SHP77 treated with DMSO at 0.1 percent for 48 hours (cell line): ENCODE results near the gene ASB15.
"Not testable (repeated sequence)": the region's sequence is repeated elsewhere in the genome, so short reads cannot be mapped to it uniquely, and the experiment has no call there.

Experiments
- DNase-seq: peaks from one replicate; lab custom pipeline; 2025; lab: John Stamatoyannopoulos, UW

The ASB15 gene

DNA sequence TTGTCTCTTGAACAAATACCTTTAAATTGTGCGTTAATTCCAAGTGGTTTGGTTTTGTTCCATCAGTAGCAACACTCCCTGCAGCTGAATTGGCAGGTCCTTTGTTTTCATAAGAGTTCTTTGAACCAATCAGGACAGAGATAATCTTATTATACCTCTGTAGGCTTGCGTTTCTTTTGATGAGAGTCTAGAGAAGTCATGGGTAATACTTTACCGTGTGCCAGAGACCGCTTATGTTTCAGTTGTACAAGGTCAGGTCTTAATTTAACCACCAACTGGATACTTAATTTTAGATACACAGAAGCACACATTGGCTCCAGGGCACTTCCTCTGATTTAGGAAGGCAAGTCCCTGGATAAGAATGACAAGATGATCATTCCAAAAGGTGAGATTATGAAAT lies at the start of gene ASB15:
Gene ASB15 (plus strand): TSS at position 292 of the 400 bp plus-strand sequence. CDS start 12,682 bp downstream, outside the sequence.
- peak; percentile 95 for DNase-seq

DNA sequence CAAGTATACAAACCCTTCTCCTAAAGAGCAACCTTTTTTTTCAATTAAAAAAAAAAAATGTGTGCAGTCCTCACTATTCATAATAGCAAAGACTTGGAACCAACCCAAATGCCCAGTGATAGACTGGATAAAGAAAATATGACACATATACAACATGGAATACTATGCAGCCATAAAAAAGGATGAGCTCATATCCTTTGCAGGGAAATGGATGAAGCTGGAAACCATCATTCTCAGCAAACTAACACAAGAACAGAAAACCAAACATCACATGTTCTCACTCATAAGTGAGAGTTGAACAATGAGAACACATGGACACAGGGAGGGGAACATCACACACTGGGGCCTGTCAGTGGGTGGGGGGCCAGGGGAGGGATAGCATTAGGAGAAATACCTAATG lies 49.5 kb upstream of the ASB15 start:
- DNase-seq = not testable (repeated sequence)

DNA sequence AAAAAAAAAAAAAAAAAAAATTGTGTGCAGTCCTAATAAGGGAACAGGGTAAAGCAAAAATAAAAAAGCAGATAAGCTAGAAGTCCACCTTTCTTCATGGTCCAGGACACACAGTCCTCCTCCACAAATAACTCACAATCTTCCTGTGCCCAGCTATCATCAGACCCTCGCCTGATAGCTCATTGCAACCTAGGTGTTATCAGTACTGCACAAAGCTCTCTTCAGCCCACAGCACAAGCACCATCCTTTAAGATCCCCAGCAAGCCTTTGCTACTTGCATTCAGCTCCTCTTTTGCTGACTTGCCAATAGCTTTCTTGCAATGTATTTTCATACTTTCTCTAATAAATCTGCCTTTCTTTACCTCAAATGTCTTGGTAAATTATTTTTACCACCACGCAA lies 49.0 kb upstream of the ASB15 start:
- DNase-seq = no peak

DNA sequence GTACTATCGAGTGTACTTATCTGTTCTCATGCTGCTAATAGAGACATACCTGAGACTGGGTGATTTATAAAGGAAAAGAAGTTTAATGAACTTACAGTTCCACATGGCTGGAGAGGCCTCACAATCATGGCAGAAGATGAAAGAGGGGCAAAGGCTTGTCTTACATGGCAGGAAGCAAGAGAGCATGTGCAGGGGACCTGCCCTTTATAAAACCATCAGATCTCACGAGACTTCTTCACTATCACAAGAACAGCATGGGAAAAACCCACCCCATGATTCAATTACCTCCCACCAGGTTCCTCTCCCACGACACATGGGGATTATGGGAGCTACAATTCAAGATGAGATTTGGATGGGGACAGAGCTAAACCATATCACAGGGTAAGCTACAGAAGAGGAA lies 48.5 kb upstream of the ASB15 start:
- DNase-seq = no peak

DNA sequence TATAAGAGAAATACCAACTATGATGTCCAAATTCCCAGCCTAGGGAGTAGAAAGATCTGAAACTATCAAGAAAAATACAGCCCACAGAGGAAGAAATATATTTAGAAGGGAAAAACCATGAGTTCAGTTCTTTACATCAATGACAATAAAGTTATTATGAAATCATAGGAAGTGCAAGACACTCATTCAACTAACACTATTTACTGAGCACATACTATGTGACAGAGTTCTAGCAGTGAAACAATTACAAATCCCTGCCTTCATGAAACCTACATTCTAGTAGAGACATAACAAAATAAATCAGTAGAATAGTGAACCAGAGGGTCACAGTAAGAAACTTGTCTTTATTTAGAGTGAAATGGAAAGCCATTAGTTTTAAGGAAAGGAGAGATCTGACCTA lies 46.1 kb upstream of the ASB15 start:
- DNase-seq = no peak

DNA sequence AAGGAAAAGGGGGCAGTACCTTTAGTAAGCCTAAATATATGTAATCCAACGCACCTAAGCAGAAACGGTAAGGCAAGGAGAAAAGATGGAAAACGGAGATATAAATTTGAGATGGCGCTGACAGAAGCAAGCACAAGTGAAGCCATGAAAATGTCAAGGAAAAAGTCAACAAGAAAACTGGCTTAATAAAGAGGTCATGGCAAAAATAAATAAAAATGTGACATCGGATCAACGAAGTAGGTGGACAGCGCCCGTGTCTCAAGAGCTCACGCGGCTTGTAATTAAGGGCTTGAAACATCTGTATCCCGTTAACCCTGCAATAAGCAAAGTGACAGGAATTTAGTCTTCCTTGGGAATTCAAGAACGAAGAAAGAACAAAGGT lies 44.6 kb upstream of the ASB15 start:
- no peak for DNase-seq

DNA sequence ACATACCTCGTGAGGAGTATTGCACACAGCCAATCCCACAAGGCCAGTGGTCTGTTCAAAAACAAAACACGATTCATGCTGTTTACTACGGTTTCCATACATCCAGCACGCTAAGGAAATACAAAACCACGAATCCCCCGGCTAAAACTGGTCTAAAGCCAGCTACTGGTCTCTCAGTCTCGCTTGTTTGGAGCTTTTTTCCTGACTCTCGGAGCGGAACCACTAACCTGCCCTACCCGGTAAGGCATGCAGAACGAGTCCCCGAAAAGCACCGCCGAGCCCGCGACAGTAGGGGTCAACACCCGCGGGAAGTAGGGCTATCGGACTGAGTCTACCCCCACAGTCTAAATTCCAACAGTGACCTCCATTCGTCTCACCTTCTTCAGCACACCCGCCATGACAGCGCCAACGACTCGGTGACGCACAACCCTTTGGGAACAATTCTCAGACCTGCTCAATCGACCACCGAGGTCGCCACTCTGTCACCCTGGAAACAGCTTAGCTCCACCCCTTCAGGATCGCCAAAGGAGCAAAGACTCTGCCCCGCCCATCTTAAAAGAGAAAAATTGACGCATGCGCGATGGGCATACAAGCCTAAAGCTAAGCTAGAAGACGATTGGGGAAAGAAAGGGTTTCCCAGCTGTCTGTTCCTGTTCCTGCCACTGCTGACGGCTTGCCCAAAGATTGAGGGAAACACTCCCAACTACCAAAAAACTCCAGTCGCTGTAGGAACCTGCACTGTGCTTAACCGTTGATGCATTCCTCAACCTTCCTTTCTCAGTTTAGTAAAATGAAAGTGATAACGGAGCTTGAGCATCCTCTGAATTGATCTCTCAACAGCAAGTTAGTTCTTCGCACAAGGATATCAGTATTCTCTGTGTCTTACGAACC lies 44.0 kb upstream of the ASB15 start, which contains the start of gene NDUFA5:
Gene NDUFA5 (minus strand): TSS at position 421 of the 891 bp plus-strand sequence. CDS start 23 bp downstream, at position 398.
- peak; percentile 99 for DNase-seq

DNA sequence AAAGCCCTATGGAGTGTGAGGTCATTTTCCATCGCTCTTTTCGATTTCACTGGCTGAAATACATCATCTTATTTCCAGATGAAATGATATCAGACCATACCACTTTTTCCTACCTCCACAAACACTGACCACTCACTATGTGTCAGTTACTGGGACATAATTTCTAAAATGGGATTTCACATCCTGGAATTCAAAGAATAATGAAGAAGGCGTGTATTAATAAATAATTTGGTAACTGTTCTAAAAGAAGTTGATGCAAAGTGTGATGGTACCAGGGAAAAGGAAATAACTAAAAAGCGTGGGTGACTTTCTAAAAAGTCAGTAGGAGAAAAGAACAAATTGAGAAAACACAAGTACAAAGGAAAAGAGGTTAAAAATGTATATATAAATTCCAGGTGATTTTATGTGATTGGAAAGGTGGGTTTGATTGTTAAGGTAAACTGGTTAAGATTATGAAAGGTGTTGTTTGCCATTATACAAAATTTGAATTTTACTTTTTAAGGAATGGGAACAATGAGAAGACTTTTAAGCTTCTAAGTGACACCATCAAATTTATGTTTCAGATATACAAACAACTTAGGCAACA lies 43.2 kb upstream of the ASB15 start:
- no peak for DNase-seq

DNA sequence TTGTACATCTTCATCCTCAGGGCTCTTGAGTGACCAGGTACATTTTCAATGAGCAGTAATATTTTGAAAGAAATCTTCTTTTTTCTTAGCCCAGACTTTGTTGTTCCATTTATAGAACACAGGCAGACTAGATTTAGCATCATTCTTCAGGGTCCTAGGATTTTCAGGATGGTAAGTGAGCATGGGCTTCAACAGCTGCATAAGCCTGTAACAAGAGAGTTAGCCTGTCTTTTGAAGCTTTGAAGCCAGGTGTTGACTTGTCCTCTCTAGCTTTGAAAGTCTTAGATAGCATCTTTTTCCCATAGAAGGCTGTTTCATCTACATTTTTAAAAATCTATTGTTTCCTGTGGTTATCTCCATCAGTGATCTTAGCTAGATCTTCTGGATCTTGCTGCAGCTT lies 39.5 kb upstream of the ASB15 start:
- no peak for DNase-seq

DNA sequence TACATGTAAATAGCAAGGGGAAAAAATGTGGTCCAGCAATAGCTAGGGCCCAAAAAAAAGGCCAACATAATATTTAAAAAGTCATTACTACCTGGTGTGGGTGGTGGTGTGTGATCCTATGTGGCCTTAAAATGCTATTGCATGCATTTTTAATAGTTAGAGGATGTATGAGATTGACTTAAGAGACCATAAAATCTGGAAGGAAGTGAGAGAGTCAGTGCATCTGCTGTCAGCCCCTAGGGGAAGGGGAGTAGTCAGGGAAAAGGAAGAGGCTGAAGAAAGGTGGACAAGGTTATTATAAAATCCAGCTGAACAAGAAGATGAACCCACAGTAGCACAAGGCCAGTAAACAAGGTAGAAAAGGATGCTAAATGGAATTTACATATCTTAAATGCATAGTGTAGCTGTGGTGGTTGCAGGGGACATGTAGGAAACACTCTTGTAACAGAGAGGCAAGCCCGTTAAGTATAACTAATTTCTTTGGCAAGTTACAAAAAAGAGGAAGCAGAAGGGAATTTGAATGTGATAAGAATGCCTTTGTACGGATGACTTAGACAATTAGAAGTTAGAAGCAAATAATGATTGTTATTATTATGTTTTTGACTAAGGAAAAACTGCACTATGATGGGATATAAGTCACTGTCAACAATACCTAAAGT lies 32.1 kb upstream of the ASB15 start:
- DNase-seq = no peak

DNA sequence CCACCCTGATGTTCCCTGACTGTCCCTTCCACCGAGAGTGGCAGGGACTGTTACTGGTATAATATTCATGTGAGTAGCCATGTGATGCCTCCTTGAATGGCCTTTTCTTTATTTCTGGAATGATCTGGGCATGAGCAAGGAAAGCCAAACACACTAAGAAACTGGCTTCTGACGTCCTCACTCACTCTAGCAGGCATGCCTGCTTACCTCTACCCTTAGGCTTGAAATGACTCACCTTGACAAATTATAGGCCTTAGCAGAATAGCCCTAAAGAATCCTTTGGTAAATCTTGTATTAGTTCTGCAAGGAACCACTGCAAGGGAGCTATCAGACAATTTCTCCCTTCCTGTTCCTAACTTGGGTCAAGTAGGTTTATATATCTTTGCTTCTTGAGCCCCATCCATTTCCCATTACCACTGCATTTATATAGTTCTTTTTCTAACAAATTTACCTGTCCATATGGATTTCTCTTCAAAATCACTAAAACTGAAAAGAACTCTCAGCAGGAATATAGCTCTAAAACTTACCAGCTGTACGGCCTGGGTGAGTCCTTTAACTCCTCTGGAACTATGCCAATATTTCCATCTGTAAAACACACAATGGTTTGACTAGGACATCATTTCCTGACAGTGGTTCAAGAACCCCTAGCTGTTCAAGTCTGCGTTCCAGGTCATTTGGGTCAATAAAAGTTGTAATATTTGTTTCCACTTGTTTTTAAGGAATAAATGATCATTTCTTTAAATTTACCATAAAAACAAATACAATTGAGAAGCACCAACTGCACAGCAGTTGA lies 31.0 kb upstream of the ASB15 start:
- peak; percentile 29 for DNase-seq

DNA sequence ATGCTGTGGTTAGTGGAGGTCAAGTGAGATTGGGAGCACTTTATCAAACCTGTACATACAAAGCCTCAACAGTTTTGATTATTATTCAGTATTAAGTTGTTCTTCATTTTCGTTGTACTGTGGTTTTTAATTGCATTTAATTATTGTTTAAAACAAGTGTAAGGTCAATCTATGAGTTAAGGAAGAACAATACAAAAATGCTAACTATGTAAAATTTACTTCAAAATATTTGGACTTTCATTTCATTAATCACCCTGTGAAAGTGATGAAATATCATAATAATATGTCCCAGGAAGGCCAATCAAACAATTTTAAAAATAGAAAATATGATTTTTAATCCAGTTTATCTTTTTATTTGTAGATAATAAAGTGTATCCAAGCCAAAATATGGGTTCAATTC lies 30.4 kb upstream of the ASB15 start:
- DNase-seq = no peak

DNA sequence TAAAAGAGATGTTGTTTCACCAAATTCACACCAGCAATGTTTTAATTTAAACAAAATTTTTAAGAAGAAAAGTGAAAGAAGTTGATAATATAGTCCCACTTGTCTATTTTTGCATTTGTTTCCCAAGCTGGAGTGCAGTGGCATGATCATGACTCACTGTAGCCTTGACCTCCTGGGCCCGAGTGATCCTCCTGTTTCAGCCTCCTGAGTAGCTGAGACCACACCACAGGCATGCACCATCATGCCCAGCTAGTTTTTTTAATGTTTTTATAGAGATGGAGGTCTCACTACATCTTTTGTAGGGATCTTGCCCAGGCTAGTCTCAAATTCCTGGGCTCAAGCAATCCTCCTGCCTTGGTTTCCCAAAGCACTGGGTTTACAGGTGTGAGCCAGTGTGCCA lies 29.9 kb upstream of the ASB15 start:
- DNase-seq = no peak

DNA sequence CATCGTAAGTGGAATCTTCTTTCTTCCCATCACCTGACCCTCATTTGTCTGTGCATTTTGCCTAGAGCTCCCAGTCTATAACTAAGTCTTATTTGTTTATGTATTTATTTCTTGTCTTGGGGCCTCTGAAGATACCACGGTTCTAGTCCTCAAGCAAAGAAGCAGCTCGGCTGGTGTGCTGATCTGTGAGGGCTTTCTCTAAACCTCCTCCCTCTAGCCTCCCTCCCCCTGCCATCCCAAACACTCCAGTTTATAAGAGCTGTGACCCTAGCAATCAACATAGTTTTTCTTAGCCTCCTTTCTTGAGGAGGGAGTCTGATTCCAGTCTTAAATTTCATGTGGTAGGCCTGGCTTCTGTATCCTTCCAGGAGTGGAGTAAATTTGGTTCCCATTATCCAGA lies 28.3 kb upstream of the ASB15 start:
- no peak for DNase-seq

DNA sequence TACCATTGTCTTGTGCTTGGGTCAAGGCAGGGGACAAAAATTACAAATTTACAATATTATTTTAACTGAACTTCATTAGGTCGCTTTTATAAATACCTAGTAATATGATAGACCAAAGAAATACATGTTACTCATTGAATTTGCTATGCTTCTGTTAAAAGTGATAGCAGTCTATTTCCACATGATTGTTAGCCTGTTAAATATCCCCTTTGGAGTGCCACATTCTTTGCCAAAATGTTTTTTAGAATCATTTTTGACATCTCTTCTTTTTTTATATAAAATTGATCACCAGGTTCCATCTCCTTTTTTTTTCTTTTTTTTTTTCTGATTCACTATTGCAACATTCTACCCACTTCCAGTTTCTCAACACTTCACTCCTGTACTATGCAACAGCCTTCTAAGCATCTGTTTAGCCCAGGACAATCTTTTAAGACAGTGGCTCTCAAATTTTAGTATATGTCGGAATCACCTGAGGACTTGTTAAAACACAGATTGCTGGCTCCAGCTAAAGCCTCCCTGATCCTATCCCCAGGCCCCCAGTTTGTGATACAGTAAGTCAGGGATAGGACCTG lies 27.6 kb upstream of the ASB15 start:
- DNase-seq = no peak

DNA sequence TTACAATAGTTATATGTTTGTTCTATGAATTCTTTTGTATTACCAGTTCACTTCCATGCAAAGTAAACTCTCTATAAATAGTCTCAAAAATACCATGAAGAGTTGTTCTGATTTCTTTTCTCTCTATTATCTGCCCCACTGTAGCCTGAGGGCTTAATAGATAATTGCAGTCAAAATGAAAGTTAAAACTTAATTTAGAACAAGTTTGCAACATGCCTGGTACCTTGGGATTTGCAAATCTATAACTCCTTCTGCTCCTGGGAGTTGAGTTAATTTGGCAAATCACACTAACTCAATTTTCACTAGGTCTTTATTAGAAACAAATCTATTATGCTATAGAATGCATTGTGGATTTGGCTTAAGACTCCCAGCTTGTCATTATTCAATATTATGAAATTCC lies 22.2 kb upstream of the ASB15 start:
- no peak for DNase-seq

DNA sequence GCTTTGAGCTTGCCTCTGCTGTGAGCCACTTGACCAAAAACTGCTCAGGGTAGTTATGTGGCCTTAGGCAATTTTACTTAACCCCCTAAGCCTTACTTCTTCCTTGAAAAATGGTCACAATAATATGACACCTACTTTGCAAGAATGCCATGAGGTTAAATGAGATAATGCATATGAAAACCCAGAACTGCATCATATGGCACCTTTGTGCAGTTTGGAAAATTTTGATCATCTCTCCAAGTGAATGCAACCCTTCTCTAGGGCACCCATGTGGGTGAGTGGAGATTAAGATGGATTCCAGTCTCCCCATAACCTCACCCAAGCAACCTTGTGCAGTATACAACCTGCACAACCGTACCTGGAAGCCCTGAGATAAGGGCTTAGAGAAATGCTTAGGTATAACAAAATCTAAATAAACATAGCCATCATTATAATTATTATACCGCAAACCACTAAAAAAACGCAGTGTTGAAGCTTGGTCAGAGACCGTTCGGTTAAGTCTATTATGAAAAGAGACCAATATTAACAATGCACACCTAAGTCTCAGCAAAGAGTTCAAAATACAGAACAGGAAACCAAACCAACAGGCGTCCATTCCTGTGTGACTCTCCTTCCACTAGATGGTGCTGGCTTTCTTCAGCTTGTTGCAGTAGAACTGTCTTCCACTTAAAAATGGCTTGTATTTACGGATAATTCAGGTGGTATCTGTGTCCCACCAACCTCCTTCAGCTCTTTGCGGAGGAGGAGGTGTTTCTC lies 21.0 kb upstream of the ASB15 start:
- DNase-seq = peak; percentile 51

DNA sequence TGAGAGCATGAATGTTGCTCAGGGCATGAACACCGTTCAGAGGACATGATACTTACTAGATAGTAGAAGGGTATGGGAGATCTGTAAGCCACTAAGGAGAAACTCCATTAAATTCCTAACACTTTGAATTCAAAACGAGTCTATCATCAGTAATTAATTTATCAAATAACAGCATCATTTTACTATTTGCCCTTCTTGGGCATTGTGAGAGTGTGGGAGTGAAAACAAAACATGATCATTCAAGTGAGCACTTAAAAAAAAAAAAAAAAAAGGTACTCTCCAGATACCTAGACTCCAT lies 20.5 kb upstream of the ASB15 start:
- DNase-seq = no peak

DNA sequence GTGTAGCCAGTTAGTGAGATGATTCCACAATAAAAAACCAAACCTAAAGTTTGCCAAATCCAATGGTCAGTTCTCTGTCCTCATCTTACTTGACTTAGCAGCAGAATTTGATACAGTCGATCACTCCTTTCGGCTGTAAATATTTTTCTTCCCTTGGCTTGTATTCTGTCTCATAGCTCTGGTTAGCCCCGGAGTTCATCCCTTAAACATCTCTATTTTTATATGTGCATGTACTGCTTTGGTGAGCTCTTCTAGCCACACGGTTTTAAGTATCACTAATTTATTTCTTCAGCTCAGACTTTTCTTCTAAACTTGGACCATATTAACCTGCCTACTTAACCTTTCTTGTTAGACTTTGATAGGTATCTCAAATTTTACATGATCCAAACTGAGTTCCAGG lies 17.8 kb upstream of the ASB15 start:
- DNase-seq = no peak

DNA sequence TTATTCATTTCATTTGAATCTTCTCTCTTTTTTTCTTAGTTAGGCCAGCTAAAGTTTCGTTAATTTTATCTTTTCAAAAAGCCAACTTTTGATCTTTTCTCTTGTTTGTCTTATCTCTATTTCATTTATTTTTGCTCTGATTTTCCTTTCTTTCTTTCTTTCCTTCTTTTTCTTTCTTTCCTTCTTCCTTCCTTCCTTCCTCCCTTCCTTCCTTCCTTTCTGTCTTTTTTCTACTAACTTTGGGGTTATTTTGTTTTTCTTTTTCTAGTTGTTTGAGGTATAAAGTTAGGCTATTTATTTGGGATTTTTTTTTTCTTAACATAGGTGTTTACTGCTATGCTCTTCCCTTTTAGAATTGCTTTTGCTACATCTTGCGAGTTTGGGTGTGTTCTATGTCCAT lies 13.2 kb upstream of the ASB15 start:
- DNase-seq = no peak

DNA sequence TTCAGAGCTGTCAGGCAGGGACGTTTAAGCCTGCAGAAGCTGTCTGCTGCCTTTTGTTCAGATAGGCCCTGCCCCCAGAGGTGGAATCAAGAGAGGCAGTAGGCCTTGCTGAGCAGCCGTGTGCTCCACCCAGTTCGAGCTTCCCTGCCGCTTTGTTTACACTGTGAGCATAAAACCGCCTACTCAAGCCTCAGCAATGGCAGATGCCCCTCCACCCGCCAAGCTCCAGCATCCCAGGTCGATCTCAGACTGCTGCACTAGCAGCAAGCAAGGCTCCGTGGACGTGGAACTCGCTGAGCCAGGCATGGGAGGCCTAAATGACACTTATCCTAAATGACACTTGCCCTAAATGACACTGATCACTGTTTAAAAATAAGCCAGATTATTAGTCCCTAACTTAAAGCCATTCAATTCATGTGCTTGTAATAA lies 6.8 kb upstream of the ASB15 start:
- DNase-seq = peak; percentile 86
